GM12872 (cell line): ENCODE data around the gene TFF1.

Experiments
- CTCF ChIP-seq: IDR thresholded peaks from 3 replicates; pipeline ENCODE4 v1.5.1; 2011; ENCODE audit warnings: low read depth, mild to moderate bottlenecking, low read length, moderate library complexity; ENCODE audit not compliant: insufficient read depth

Gene TFF1

GRCh38 chr21:42357307-42357706, 9.0 kb downstream of the TFF1 start:
- no peak for TF ChIP-seq CTCF

- TF ChIP-seq CTCF: no peak
Observed at GRCh38 chr21:42356650-42357049, 9.7 kb downstream of the TFF1 start.

GRCh38 chr21:42356046-42356445, 10.3 kb downstream of the TFF1 start:
- TF ChIP-seq CTCF: no peak

- TF ChIP-seq CTCF: no peak
Observed at GRCh38 chr21:42353623-42354022, 12.7 kb downstream of the TFF1 start.

- TF ChIP-seq CTCF: no peak
Observed at GRCh38 chr21:42352441-42353095, 13.8 kb downstream of the TFF1 start.

- TF ChIP-seq CTCF: no peak
Observed at GRCh38 chr21:42351626-42352440, 14.5 kb downstream of the TFF1 start.

- TF ChIP-seq CTCF: no peak
Observed at GRCh38 chr21:42350927-42351426, 15.4 kb downstream of the TFF1 start, which contains the start of gene TFF2. Gene TFF2 (minus strand): TSS chr21:42350994. CDS start chr21:42350957, 37 bp downstream.
